HG03469 (cell line): ENCODE measurements around the gene RPL36AL.
A peak's percentile ranks its signal among the peaks of the same experiment; 100 is the strongest.
"Not testable (repeated sequence)": the region's sequence is repeated elsewhere in the genome, so short reads cannot be mapped to it uniquely, and the experiment has no call there.

Experiments
- ATAC-seq: cut with Tn5 transposase; IDR thresholded peaks from one replicate; pipeline ENCODE4 v1.9.1; 2021; ENCODE audit warnings: mild to moderate bottlenecking, moderate library complexity, moderate number of reproducible peaks; ENCODE audit not compliant: unreplicated experiment

RPL36AL gene

GRCh38 chr14:49620182-49621113 is at the start of gene RPL36AL, which contains the start of gene MGAT2:
Gene RPL36AL, minus strand, starts transcription at chr14:49620626. Its CDS starts 1,522 bp downstream, at chr14:49619104.
Gene MGAT2, plus strand, starts transcription at chr14:49620799. Its CDS starts 470 bp downstream, at chr14:49621269.
- peak; percentile 86 for ATAC-seq

- no peak for ATAC-seq
Observed at GRCh38 chr14:49659526-49660455, 39.4 kb upstream of the RPL36AL start.

- not testable (repeated sequence) for ATAC-seq
Observed at GRCh38 chr14:49657500-49657899, 37.1 kb upstream of the RPL36AL start.

GRCh38 chr14:49654511-49654910 is 34.1 kb upstream of the RPL36AL start:
- no peak for ATAC-seq

- ATAC-seq: no peak
Observed at GRCh38 chr14:49653508-49653907, 33.1 kb upstream of the RPL36AL start.

- ATAC-seq: no peak
Observed at GRCh38 chr14:49642163-49642562, 21.7 kb upstream of the RPL36AL start.

GRCh38 chr14:49641697-49642129 is 21.3 kb upstream of the RPL36AL start:
- no peak for ATAC-seq

GRCh38 chr14:49640540-49641417 is 20.4 kb upstream of the RPL36AL start:
- ATAC-seq: no peak

GRCh38 chr14:49637534-49638078 is 17.2 kb upstream of the RPL36AL start:
- no peak for ATAC-seq

- ATAC-seq: no peak
Observed at GRCh38 chr14:49636866-49637265, 16.4 kb upstream of the RPL36AL start.

- peak; percentile 21 for ATAC-seq
Observed at GRCh38 chr14:49634547-49635334, 14.3 kb upstream of the RPL36AL start, which contains the start of gene DNAAF2. Gene DNAAF2, minus strand, starts transcription at chr14:49635244. Its CDS starts 95 bp downstream, at chr14:49635149.

- ATAC-seq: peak; percentile 67
Observed at GRCh38 chr14:49633640-49634546, 13.5 kb upstream of the RPL36AL start.

- no peak for ATAC-seq
Observed at GRCh38 chr14:49623941-49624839, 3.8 kb upstream of the RPL36AL start.

GRCh38 chr14:49623387-49623786 is 3.0 kb upstream of the RPL36AL start:
- no peak for ATAC-seq

GRCh38 chr14:49622022-49622607 is 1.7 kb upstream of the RPL36AL start:
- ATAC-seq: no peak

GRCh38 chr14:49621114-49621881 is 872 bp upstream of the RPL36AL start:
- no peak for ATAC-seq
